ENCODE measurements around the gene IQSEC1. TPM values are rescaled to one million over a fixed set of nuclear protein-coding genes. Genes with fewer than 3 reads are reported as not detected.

Gene IQSEC1
- total RNA-seq, 1 experiment from 2014 or later: 13.0 TPM

DNA sequence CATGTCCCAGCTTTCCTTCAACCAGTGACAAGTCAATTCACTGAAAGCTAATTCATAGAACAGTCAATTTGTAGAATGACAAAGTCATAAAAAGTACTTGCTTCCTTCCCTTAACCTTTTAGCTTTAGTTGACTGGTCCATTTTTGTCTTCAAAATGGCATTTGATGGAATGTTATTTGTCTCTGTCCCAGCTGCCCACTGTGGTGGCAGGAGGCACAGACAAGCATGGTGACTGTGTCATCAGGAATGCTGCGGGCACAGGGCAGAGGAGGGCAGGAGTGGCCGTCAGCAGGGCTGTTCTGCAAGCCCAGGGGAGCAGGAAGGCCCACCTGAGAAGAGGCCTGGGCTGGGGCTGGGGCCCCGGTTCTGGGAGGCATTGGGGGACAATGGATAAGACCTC is 10.0 kb downstream of the IQSEC1 start:
- H3K9me3 ChIP-seq (ENCODE audit: low read depth, low read length, poor library complexity, severe bottlenecking): no peaks in the 10 kb centered on the region
- H3K4me3 ChIP-seq (ENCODE audit: low read depth, low read length, poor library complexity, severe bottlenecking): no peak overlapping the region
- H3K36me3 ChIP-seq (ENCODE audit: insufficient read depth, low read length, poor library complexity, severe bottlenecking): no peaks in the 10 kb centered on the region
- TF ChIP-seq, protein P1, sequence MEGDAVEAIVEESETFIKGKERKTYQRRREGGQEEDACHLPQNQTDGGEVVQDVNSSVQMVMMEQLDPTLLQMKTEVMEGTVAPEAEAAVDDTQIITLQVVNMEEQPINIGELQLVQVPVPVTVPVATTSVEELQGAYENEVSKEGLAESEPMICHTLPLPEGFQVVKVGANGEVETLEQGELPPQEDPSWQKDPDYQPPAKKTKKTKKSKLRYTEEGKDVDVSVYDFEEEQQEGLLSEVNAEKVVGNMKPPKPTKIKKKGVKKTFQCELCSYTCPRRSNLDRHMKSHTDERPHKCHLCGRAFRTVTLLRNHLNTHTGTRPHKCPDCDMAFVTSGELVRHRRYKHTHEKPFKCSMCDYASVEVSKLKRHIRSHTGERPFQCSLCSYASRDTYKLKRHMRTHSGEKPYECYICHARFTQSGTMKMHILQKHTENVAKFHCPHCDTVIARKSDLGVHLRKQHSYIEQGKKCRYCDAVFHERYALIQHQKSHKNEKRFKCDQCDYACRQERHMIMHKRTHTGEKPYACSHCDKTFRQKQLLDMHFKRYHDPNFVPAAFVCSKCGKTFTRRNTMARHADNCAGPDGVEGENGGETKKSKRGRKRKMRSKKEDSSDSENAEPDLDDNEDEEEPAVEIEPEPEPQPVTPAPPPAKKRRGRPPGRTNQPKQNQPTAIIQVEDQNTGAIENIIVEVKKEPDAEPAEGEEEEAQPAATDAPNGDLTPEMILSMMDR (conservative IDR thresholded peaks at IDR 0.05; ENCODE audit: low read depth, low read length): no peak
- no peak for TF ChIP-seq EZH2 (IDR thresholded peaks at IDR 0.05; ENCODE audit: borderline replicate concordance, low read depth, low read length, poor library complexity, severe bottlenecking)
- BruUV-seq (replicated peaks): no TSS peak
- H3K27ac ChIP-seq (ENCODE audit: low read depth, low read length, poor library complexity, severe bottlenecking): no peak overlapping the region
- no peaks in the 10 kb centered on the region for H3K4me1 ChIP-seq (ENCODE audit: insufficient read depth, low read length, poor library complexity, severe bottlenecking)
- ChIA-PET POLR2A (ENCODE audit: low non-redundant PET) (no interaction called here), CTCF (no interaction called here)
- no peaks in the 10 kb centered on the region for H3K27me3 ChIP-seq (replicated peaks; ENCODE audit: insufficient read depth, low read depth, low read length, poor library complexity)
- no peak for DNase-seq (ENCODE audit: low spot score)
- intact Hi-C loops (cut with micrococcal nuclease; ENCODE audit: unreplicated experiment): no loop called here

DNA sequence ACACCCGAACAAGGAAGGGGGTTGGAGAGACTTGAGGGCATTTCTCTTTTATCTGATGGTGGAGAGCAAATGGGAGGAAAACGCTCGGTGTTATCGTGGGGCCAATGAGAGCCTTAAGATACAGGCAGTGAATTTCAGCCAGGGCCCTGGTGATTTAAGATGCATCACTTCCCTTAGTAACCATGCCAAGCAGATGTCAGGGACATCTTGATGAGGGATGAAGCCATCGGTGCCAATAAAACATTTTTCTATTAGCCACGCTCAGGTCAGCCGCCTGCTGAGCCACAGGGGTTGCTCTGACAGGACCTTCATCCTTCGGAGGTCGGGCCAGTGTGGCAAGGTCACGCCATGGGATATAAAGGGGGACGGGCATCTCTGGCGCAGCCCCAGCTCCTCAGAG is 10.6 kb downstream of the IQSEC1 start:
- ChIA-PET CTCF (no interaction called here), POLR2A (ENCODE audit: low non-redundant PET) (no interaction called here)
- Histone ChIP-seq H3K4me1 (ENCODE audit: insufficient read depth, low read length, poor library complexity, severe bottlenecking) (no peaks in the 10 kb centered on the region), H3K27ac (ENCODE audit: low read depth, low read length, poor library complexity, severe bottlenecking) (no peak overlapping the region), H3K4me3 (ENCODE audit: low read depth, low read length, poor library complexity, severe bottlenecking) (no peak overlapping the region), H3K9me3 (ENCODE audit: low read depth, low read length, poor library complexity, severe bottlenecking) (no peaks in the 10 kb centered on the region), H3K36me3 (ENCODE audit: insufficient read depth, low read length, poor library complexity, severe bottlenecking) (no peaks in the 10 kb centered on the region), H3K27me3 (replicated peaks; ENCODE audit: insufficient read depth, low read depth, low read length, poor library complexity) (no peaks in the 10 kb centered on the region)
- TF ChIP-seq, protein P1 (conservative IDR thresholded peaks at IDR 0.05; ENCODE audit: low read depth, low read length): no peak
- DNase-seq (ENCODE audit: low spot score): no peak
- intact Hi-C loops (cut with micrococcal nuclease; ENCODE audit: unreplicated experiment): no loop called here
- no TSS peak for BruUV-seq (replicated peaks)

DNA sequence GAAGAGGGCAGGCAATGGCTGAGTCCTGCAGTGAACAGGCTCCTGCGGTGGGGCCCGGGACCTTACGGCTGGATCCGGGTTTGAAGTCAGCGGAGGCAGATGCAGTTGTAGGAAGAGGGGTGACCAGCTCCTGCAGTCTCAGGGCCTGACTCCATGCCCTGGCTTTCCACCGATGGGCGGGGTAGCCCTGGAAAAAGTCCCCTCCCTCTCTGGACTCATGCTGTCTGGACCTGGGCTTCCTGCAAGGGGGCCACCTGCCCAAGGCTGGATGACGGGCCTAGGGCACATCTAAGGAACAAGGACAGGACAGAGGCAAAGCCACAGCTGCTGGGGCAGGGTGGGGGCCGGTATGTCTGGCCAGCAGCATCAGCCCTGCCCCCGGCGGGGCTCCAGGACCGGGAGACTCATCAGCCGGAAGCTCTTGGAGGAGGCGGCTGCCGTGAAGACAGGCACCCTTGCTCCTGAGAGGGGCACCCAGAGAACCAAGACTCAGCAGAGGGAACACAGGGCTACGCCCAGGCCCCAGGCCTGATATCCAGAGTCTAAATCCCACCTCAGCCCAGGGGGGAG is 12.8 kb downstream of the IQSEC1 start:
- TF ChIP-seq EZH2 (IDR thresholded peaks at IDR 0.05; ENCODE audit: borderline replicate concordance, low read depth, low read length, poor library complexity, severe bottlenecking): no peak
- TF ChIP-seq, protein P1 (conservative IDR thresholded peaks at IDR 0.05; ENCODE audit: low read depth, low read length): no peak
- intact Hi-C loops (cut with micrococcal nuclease; ENCODE audit: unreplicated experiment): no loop called here
- Histone ChIP-seq H3K4me3 (ENCODE audit: low read depth, low read length, poor library complexity, severe bottlenecking) (no peak overlapping the region), H3K27me3 (replicated peaks; ENCODE audit: insufficient read depth, low read depth, low read length, poor library complexity) (no peaks in the 10 kb centered on the region), H3K4me1 (ENCODE audit: insufficient read depth, low read length, poor library complexity, severe bottlenecking) (no peaks in the 10 kb centered on the region), H3K36me3 (ENCODE audit: insufficient read depth, low read length, poor library complexity, severe bottlenecking) (no peaks in the 10 kb centered on the region), H3K27ac (ENCODE audit: low read depth, low read length, poor library complexity, severe bottlenecking) (no peak overlapping the region), H3K9me3 (ENCODE audit: low read depth, low read length, poor library complexity, severe bottlenecking) (no peaks in the 10 kb centered on the region)
- POLR2A ChIA-PET (ENCODE audit: low non-redundant PET): no interaction called here
- no peak for DNase-seq (ENCODE audit: low spot score)
- CTCF ChIA-PET: no interaction called here
- BruUV-seq (replicated peaks): no TSS peak

Data from A673 (cell line).